ENCODE measurements around the gene RPL38.

RPL38 gene

GRCh38 chr17:74224959-74225725, 21.7 kb downstream of the RPL38 start:
- DNase-seq, result no peak

DNA sequence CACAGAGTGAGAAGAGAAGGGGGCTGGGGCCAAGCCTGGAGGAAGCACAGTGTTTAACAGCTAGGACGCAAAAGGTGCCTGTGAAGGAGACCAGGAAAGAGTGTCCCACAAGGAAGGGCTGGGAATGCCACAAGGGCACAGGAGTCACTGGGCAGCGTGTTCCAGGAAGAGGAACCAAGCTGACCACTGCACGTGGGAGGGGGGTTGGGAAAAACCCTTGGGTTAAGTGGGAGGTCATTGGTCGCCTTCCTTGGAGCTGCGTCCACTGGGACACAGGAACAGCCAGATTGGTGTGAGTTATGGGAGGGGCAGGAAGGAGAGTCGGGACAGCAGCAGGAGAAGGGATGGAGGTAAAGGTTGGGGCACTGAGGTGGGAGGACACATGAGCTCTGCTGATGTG, 22.8 kb downstream of the RPL38 start:
- DNase-seq, result no peak

DNA sequence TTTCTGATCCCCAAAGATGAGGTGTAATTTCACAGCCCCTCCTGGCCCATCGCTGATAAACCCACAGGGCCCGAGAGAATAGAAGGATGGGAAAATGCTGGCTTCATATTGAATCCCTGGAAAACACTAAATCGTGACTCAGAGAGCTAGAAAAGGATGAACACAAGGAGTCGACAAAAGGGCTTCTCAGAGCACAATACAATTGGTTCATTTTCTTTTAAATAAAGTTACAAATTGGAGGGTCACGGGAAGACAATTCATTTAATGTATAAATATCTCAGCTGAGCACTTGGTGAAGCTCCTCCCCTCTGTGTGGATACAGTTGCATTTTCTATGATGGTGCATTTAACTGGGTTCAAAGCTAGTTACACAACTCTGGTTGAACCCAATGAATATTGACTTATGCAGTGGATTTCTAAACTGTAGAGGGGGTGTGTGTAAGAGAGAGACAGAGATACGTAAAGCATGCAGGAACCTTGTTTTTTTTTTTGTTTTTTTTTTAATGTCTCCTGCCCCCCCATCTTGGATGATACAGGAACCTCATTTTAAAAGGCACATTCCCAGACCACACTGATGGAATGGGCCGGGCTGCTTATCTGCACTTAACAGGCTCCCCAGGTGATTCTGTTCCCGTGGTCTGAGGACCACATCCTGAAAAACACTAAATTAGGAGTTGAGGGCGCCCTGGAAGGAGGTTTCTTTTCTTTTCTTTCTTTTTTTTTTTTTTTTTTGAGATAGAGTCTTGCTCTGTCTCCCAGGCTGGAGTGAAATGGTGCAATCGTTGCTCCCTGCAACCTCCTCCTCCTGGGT, 24.0 kb downstream of the RPL38 start:
- no peak for DNase-seq

- no peak for DNase-seq
These were observed 25.0 kb downstream of the RPL38 start for GRCh38 chr17:74228306-74228978.

GRCh38 chr17:74230896-74231295, 27.4 kb downstream of the RPL38 start:
- DNase-seq, result no peak

DNA sequence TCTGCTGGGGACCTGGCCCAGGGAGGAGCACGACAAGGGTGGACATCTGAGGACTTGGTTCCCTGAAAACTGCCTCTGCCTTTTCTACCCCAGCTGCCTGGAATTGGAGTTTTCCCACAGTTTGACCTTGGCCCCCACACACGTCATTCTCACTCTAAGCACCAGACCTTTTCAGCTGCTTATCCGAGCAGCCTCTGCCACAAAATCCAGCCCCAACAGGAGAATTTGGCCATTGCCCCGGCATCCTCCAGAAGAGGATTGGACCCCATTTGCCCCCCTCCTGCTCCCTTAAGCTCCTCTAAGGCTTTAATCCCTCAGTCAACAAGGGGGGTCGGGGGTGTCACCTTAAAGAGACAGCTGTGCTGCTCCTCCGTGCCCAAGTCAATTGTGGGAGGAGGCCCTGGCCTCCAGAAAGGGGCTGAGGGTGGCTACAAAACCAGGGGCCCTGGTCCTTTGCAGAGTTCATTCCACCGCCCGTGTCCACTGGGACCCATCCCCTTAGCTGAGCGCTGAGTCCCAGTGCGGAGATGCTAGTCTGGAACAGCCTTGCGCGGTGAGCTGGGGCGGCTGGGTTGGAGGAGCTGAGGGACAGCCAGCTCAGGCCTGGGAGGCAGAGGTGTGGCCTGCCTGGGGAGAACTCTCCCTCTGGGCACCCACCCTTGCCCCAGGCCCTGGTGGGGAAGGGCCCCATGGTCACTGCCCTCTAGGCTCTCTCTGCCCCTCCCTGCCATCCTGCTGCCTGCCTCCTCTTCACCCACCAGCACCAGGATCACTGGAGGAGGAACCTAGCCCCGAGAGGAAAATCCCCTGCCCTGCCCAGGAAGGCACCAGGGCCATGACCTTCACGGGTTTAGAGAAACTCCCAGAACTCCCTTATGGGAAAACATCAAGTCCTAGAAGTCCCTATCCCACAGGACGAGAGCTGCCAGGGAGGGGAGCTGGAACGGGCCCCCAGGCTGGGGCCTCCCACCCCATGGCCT, 28.7 kb downstream of the RPL38 start:
- DNase-seq, result no peak

- DNase-seq, result no peak
These were observed 30.5 kb downstream of the RPL38 start for GRCh38 chr17:74233937-74234336.

DNA sequence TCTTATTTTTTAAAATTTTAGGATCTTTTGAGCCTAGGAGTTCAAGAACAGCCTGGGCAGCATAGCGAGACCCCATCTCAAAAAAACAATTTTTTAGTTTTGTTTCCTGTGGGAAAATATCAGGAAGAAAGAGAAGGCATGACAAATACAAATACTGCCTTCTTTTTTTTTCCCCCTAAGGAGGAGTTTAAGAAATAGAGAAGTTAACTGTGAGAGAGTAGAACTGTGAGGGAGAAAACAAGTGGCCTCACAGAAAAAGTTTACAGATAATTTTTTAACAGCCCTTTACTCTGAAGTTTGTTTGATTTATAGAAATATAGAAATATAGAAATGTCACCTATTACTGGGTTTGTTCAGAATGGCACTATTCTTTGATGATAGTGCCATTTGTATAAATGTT, 31.0 kb downstream of the RPL38 start:
- no peak for DNase-seq

DNA sequence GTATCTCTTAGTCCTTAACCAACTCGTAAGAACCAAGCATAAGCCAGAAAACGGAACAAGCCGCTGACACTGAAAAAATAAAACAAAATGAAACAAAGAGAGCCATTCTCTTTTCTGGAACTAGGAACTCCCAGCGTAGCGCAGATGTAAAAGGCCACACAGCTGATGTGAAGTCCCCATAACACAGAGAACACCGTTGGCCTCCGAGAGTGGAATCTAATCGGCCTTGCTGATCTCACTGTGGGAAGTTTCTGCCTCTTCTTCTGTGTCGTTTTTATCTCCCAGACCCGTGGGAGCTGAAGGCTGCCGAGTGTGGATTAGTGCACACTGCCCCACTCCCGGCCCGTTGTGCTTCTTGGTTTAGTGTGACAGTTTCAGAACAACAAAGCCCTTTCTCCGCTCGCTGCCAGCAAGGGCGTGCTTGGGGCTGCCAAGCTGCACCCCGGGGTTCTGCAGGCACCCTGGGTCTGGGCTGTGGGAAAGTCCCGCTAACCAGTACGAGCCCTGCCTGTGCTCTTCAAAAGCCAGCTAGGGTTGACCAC, 31.6 kb downstream of the RPL38 start:
- DNase-seq, result peak in 50 of 56 donors; percentile 25 to 88 (median 64)

- peak in 16 of 56 donors; percentile 7 to 48 (median 22) for DNase-seq
These were observed 32.5 kb downstream of the RPL38 start for GRCh38 chr17:74235911-74236371.

DNA sequence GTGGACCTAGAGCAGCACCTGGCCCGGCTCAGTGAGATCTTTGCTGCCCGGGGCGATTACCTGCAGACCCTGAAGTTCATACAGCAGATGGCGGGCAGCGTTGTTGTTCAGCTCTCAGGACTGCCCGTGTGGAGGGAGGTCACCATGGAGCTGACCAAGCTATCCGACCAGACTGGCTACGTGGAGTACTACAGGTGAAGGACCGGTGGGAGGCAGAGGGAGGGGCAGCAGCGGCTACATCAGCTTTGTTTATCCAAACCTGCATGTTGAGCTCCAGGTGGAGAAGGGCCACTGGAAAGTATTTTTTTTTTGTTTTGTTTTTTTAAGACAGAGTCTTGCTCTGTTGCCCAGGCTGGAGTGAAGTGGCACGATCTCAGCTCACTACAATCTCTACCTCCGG, 33.8 kb downstream of the RPL38 start:
- no peak for DNase-seq

DNA sequence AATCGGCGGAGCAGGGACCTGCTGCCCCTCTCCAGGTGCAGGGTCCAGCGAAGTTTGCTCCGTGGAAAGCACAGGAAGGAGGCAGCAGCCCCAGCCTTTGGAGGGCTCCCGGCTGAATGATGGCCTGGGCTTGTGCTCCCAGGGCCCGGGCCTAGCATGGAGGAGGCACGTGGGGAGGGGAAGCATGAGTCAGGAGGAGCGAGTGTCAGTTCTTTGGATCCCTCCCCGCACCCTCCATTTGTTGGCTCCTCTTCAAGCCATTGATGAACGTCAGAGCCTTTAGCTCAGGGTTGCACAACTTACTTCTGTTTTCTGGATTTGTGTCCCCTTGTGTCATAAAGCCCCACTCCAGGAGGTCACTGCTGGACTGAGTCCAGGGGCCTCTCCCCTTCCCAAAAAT, 35.7 kb downstream of the RPL38 start:
- peak in 4 of 56 donors; percentile 10 to 61 (median 23) for DNase-seq

- DNase-seq, result peak in 1 of 56 donors; percentile 10
These were observed 37.2 kb downstream of the RPL38 start for GRCh38 chr17:74240618-74241205.

DNA sequence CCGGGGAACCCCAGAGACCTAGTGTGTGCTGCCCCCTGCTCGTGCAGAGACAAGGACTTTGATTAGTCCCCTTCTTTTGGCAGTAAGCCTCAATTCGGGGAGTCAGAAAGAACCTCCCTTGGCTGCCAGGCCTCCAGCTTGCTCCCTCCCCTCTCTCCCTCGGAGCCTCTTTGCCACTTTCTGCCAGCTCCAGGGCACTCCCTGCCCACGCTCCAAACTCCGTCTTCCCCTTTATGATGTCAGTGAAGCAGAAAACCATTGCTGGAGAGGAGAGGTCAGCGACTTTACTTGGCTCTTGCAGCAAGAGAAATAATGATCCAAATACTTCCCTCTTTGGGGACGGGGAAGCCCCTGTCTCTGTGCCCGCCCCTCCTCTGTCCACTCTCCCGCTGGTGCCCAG, 38.0 kb downstream of the RPL38 start:
- DNase-seq, result peak in 30 of 56 donors; percentile 9 to 67 (median 32)

GRCh38 chr17:74241847-74242246, 38.4 kb downstream of the RPL38 start:
- no peak for DNase-seq

DNA sequence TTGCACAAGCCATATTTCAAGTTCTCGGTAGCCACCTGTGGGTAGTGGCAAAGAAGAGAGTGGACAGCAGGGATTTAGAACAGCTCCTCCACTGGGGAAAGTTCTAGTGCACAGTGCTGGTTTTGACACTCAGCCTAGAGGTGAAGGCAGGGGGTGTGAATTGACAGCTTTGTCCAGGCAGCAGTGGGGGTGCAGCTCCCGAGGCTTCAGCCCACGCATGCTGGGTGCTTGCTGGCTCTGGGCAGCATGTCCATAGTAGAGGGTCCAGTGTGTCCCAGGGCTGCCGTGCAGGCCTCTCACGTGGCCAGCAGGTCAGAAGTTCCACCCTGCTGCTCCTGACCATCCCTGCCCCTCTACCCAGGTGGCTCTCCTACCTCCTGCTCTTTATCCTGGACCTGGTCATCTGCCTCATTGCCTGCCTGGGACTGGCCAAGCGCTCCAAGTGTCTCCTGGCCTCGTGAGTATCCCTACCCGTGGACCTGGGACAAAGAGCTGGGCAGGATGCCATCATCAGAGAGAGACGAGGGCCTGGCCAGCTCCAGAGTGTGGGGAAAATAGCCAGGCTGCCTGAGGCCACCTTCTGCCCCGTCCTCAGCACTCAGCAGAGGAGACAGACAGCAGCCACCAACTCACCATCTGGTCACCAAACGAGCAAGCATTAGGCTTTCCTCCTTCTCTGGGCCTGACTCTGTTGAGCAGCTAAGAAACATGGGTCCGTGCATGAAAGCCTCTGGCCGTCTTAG, 39.7 kb downstream of the RPL38 start:
- DNase-seq, result peak in 44 of 56 donors; percentile 3 to 68 (median 42)

DNA sequence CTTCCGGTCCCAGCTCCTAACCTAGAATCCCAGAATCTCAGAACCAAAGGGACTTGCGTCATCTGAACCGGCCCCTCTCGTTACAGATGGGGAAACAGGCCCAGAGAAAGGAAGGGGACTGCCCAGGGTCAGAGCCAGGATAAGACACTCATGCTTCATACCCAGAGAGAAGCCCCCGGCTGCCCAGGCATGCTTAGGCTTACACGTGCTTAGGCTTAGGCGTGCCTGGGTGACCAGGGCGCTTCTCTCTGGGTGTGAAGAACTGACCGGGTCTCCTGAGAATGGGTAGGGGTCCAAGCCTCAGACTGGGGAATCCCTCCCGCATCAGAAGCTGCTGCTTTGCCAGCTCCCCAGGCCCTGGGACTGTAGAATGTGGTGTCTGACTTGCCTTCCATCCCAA, 40.6 kb downstream of the RPL38 start:
- peak in 2 of 56 donors; percentile 38 to 55 for DNase-seq

DNA sequence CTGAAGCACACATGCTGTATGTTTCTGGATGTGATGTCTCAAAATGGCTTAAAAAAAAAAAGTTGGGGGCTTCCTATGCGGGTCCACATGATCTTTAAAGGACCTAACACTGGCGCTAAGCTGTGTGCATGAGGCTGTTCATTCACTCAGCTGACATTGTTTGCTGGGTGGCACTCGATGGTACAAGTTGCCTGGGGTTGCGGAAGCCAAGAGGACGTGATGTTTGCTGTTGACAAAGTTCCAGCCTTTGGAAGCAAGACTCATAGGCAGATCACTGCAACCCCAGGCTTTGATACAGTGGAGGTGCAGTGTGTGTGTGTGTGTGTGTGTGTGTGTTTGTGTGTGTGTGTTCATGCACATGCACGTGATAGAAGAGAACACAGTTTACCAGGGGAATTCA, 41.1 kb downstream of the RPL38 start:
- DNase-seq, result peak in 49 of 56 donors; percentile 23 to 86 (median 65)

All from nucleus accumbens (tissue), 56 donors.